Stimulated activated CD8-positive, alpha-beta memory T cell treated with anti-CD3 and anti-CD28 coated beads, Interleukin-12 subunit alpha, Interleukin-12 subunit beta, amount 100 ng/mL, for 24 hours (primary cell): ENCODE results near the gene C1orf105.
"Not testable (repeated sequence)": the region's sequence is repeated elsewhere in the genome, so short reads cannot be mapped to it uniquely, and the experiment has no call there.

Experiments used
- DNase-seq: peaks from one replicate; pipeline ENCODE4 v3.0.0-alpha.2; 2020; ENCODE audit errors: extremely low read depth

Gene C1orf105

DNA sequence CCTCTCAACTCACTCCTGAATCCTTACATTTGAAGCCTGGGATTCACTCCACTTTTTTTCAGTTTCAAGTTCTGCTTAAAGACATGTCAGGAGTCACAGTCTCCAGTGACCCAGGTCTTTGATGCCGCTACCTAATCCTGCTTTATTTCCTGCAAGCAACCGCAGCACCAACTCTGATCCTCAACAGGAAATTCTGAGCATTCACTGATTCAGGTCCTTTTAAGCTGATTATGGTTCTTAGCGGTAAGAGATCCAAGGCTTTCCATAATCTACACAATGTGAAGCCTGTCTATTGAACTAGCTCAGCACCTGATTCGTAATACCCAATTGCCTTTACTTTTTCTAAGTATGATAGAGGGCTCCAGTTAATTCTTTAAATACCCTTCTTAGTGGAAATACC is 67.1 kb downstream of the C1orf105 start:
- no peak for DNase-seq

- DNase-seq = no peak
Measured at GRCh38 chr1:172488393-172488792, 67.9 kb downstream of the C1orf105 start.

DNA sequence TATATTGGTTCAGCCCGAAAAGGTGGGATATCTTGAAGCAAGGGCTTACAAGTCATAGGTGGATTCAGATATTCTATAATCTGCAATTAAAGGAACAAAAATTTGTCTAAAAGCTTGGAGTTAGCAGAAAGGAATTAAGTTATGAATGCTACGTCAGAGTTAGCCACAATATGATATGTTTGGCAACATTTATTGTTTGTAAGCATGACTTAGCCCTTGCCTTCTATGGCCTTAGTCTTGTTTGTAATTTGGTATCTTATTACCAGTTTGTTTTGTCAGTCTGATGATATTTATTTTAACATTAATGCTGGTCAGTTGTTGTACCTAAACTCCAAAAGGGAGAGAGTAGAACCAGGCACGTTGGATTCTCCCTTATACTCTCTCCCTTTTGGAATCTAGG is 69.4 kb downstream of the C1orf105 start:
- no peak for DNase-seq

DNA sequence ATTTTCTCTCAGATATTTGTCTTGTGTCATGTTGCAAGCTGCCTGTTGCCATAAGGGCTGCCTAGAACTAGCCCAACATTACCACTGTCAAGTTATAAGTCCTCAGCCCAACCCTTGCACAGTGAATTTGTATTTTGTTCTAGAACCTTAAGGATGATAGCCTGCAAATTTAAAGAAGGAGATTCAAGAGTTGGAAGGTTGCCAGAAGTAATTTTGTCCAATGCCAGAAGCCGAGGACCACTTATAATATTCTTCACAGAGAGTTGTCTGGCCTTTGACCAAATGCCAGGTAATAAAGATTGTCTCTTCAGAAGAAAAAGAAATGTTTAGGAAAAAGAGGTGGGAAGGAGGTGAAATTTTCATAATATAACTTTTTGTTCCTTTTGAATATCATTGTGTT is 71.9 kb downstream of the C1orf105 start:
- no peak for DNase-seq

- no peak for DNase-seq
Measured at GRCh38 chr1:172494166-172494565, 73.7 kb downstream of the C1orf105 start.

- DNase-seq = not testable (repeated sequence)
Measured at GRCh38 chr1:172496127-172496526, 75.6 kb downstream of the C1orf105 start.

- no peak for DNase-seq
Measured at GRCh38 chr1:172496678-172497077, 76.2 kb downstream of the C1orf105 start.

DNA sequence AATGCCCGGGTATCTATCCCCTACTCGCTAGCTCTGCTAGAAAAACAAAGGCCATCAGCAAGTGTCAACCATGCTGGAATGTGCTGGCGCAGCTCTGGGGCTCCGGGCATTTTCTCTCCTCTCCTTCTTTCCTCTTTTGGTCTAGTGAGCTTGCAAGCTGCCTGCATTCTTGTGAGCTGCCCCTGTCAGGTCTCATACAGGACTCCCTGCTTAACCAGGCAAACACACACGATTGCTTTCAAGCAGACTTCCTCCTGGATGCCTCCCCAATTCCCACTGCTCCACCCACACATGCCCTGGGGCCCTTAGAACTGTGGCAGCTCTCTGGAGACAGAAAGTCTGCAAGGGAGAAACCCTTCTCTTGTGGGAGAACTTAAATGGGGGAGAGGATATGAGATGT is 76.7 kb downstream of the C1orf105 start:
- no peak for DNase-seq

GRCh38 chr1:172498857-172499256 is 78.4 kb downstream of the C1orf105 start:
- DNase-seq = no peak

DNA sequence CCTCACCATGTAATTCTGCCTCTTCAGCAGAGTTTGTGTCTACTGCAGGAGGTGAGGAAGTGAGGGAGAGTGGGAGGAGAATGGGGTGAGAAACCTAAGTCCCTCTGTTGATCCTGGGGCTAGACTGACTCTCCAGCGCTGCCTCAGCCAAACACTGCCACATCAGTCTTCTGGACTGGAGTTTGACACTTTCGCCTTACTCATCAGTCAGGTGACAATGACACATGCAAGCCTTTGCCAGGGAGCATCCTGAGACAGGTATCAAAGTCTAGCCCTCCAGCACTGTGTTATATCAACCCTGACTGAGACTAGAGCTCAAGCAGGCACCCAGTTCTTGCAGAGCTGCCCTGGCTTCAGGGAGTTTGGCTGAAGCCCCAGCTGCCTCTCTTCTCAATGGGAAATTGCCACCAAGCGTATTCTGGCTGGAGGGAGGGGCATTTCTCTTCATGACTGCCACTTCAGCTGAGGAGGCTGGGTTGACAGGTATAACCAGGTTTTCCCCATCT is 79.2 kb downstream of the C1orf105 start:
- DNase-seq = no peak

GRCh38 chr1:172500207-172500606 is 79.7 kb downstream of the C1orf105 start:
- DNase-seq = no peak

DNA sequence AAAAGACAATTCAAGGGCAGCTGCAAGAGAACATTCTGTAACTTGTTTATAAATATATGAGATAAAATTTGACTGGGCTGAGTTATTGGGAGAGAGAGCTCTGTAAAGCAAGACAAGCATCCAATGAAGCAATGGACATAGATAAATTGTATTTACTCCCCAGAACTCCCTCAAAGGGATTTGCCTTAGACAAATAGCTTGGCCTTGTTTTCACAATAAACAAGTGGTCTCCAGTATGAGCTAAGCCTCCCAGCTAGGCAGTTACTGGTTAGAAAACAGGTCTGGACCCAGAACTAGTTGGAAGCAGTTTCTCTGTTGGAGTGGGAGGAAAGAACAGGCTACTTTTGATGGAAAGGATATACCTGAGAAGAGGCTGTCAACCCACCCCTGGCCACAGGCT is 87.3 kb downstream of the C1orf105 start:
- no peak for DNase-seq

DNA sequence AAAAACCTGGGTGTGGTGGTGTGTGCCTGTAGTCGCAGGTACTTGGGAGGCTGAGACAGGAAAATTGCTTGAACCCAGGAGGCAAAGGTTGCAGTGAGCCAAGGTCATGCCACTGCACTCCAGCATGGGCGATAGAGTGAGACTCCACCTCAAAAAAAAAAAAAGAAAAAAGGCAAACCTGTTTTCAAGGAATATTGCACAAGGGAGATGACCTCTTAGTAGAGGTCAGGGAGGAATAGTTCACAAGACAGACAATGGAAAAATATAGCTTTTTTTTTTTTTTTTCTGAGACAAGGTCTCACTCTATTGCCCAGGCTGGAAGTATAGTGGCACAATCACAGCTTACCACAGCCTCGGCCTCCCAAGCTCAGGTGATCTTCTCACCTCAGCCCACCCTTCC is 90.0 kb downstream of the C1orf105 start:
- DNase-seq = no peak

DNA sequence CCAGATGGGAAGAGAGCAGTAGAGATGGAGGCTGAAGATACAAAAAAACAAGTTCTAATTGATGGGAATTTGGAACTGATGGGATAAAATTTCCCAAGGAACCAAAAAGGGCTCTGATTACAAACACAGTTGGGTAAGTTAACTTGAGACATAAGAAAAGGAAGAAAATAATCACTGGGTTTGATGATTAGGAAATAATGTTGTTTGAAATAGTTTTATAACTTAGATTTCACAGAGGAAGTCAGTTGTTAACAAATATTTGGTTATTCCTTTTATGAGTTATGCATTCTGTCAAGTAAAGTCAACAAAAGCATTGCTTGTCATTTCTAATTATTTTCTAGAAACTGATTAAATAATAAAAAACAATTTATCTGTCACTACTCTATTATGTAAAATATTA is 92.1 kb downstream of the C1orf105 start:
- DNase-seq = no peak

- DNase-seq = no peak
Measured at GRCh38 chr1:172513479-172513878, 93.0 kb downstream of the C1orf105 start.

GRCh38 chr1:172514108-172514507 is 93.6 kb downstream of the C1orf105 start:
- no peak for DNase-seq

DNA sequence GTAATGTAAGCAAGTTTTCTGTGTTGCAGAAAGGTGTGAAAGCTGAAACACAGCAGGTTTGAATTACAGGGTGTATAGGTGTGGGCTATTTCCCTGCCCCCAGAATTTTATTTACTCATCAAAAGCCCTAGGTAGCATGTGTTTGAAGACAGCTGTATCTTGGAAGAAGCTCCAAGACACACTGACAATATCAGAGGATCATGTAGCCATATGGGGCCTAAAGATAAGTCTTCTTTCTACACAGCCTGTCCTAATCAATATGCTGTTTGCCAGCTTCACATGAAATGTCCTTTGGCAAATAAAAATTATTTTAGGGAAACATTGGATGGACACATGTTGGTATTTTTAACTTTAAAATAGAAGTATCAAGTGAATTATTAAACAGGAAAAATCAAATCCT is 95.0 kb downstream of the C1orf105 start:
- no peak for DNase-seq

DNA sequence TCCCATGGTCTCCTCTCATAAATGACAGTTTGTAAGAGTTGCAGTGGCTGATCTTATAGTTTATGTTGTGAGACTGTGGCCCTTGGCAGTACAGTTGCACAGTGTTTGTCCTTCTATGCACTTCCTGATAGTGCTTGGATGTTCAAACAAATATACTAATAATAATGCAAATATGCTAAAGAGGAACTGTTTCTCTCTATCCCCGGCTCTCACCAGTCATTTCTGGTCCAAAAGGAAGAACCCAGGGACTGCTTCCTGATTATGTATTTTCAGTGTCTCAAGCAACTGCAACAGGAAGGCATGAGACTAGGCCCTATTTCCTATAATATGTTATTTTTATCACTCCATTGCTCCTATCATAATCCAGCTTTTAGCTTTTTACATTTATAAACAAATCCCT is 95.4 kb downstream of the C1orf105 start:
- no peak for DNase-seq

DNA sequence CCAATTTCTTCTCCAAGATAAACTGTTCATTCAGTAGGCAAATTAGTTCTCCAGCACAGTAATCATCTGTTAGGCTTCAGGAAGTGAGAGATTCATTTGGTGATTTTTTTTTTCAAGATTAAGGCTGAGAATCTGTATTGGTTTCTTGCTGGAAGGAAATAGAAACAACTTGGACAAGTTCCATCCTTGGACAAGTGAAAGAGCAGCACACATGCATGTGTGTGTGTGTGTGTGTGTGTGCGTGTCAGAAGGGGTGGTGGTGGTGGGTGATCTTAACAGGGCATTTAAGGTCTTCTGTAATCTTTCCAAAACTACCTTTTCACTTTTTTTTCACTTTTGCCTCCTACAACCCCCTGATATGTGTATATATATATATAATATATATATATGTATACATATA is 96.6 kb downstream of the C1orf105 start:
- DNase-seq = no peak

DNA sequence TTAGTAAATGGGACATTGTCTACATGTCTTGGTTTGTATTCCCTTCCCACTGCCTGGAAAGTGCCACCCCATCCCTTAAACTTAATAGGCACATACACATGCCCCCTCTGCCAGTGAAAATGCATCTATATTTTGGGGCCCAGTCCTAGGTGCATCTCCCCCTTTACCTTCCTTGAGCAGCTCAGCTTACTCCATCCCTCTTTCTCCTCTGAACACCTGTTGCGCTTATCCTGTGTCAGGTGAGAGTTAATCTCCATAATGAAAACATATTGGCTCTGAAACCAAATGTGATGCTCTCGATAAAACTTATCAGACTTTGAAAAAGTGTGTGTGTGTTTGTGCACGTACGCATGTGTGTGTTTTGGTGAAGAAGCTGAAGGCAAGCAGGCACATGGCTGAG is 97.1 kb downstream of the C1orf105 start:
- DNase-seq = no peak
